Activated CD8-positive, alpha-beta memory T cell treated with anti-CD3 and anti-CD28 coated beads for 4 hours (primary cell): ENCODE results near the gene SKIDA1.
"Not testable (repeated sequence)": the region's sequence is repeated elsewhere in the genome, so short reads cannot be mapped to it uniquely, and the experiment has no call there.

Source experiments
- DNase-seq, 2 donors: peaks; one replicate each; pipeline ENCODE4 v3.0.0-alpha.2; 2020; ENCODE audit warnings: low read depth in 2 of 2

Gene SKIDA1

DNA sequence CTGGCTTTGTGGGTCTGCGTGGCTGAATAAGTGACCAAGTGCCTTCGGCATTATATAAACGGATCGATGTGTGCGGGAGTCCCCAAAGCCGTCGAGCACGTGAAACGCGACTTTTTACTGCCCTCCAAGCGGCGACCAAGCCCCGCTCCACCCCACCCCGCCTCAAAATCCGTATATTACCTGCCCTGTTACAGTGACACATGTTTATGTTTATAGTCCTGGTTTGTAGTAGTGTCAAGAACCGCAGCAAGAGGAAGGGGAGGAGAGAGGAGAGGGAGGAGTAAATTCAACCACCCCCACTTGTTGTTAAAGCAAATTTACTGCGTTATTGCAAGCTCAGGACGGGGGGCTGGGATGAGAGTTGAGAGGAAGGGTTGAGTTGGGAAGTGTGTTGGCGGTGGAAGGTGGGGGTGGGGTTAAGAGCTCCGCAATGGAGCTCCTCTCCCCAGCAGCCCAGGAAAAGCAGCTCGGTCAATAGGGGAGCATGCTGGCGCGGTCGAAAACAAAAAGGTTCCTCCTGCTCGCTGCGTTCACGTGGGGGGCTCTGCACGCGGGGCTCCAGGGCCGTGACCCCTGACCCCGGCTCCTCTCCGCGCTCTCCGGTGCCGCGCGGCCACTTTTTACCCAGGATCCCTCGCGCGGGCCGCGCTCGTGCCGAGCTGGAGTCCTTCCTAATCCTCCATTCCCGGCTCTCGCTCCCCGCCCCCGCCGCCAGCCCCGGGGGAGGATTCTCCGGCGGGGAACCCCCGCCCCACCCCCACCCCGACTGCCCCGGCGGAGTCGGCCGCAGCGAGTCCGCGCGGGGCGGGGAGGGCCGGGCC is at the start of gene SKIDA1:
Gene SKIDA1 (minus strand): TSS at position 316 of the 821 bp plus-strand sequence. CDS start 7,860 bp downstream, outside the sequence.
- no peak for DNase-seq

DNA sequence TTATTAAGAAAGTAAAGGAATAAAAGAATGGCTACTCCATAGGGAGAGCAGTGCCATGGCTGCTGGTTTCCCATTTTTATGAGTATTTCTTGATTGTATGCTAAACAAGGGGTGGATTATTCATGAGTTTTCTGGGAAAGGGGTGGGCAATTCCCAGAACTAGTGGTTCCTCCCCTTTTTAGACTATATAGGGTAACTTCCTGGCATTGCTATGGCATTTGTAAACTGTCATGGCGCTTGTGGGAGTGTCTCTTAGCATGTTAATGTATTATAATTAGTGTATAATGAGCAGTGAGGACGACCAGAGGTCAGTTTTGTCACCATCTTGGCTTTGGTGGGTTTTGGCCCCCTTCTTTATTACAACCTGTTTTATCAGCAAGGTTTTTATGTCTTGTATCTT is 49.0 kb upstream of the SKIDA1 start:
- DNase-seq, result not testable (repeated sequence)

DNA sequence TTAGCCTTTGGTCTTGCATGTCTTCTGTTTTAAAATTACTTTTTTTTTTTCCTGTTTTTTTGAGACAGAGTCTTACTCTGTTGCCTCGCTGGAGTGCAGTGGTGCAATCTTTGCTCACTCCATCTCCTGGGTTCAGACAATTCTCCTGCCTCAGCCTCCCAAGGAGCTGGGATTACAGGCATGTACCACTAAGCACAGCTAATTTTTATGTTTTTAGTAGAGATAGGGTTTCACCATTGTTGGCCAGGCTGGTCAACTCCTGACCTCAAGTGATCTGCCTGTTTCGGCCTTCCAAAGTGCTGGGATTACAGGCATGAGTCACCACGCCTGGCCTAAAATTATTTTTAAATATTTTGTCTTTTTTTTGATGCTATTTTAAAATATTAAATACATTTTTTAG is 47.1 kb upstream of the SKIDA1 start:
- no peak for DNase-seq

DNA sequence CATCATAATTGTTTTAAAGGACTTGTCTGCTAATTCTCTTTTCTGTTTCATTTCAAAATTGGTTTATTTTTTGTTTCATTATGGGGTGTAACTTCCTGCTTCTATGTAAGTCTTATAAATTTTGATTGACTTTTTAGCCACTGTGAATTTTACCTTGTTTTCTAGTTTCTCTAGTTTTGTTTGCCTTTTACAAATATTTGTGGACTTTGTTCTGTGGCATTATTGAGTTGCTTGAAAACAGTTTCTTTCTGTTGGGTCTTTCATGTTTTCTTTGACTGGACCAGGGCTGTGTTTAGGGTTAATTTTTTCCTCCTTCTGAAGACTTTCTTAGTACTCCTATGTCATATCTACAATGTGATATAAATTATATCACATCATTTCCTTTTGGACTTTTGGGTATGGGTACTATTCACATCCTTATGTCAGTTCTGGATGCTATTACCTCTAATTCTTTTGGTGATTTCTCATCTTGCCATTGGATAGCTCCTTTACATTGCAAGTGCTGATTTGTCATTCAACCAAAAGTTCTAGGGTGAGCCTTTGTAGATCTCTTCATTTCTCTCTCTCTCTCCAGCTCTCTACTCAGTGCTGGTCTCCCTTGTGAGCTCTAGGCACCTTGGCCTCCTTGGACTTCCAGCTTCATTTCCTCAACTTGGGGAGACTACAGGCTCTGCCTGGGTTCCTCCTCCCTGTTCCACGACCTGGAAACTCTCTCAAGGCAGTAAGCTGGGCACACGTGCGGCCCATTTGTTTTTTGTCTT is 45.5 kb upstream of the SKIDA1 start:
- DNase-seq, result no peak

DNA sequence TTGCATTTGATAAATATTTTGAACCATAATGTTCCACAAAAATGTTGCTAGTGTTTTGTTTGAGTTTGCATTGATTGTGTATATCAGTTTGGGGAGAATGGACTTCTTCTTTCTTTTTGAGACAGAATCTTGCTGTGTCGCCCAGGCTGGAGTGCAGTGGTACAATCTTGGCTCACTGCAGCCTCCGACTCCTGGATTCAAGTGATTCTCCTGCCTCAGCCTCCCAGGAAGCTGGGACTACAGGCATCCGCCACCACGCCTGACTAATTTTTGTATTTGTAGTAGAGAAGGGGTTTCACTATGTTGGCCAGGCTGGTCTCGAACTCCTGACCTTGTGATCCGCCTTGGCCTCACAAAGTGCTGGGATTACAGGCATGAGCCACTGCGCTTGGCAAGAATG is 33.5 kb upstream of the SKIDA1 start:
- not testable (repeated sequence) for DNase-seq

DNA sequence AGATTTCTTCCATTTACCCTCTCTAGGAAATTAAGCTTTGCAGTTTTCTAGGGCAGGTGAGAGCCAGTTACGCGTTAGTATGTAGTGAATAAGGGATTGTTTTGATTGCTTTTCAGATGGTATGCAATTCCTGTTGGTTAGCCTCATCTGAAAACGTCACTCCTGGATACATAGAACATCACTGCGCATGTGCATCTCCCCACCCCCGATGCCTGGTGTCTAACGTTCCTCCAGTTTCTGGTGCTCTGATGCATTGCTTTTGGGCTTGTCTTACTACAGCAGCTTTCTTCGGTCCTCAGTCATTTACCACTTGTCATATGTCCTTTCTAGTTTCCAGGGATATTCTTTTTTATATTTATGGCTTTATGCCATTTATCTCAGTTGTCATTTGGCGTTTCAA is 31.0 kb upstream of the SKIDA1 start:
- DNase-seq, result no peak

DNA sequence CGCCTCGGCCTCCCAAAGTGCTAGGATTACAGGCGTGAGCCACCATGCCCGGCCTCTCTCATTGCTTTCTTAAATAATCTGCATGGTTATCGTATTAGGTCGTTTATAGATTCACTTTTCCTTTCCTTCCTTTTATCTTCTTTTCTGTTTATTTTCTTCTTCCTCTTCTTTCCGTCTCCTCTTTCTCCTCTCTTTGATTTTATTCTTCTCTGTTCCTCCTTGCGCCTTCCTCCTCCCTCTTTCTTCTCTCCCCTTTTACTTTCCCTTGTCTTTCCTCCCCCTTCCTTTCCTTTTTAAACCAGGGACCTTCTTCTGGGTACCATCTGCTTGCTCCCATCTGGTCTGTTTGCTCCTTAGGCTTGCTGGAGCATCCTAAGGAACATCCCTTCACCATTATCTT is 27.2 kb upstream of the SKIDA1 start:
- DNase-seq, result no peak

DNA sequence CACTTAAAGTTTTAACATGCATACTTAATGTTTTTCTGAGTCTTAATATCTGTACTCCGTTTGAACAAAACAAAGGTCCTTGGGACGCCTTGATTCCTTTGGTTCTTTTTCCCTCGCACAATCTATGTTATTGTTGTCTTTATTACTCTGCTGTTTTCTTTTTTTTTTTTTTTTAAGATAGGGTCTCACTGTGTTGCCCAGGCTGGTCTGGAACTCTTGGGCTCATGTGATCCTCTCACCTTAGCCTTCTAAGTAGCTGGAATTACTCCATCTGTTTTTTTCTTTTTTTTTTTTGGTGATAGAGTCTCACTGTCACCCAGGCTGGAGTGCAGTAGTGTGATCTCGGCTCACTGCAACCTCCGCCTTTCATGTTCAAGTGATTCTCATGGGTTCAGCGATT is 21.8 kb upstream of the SKIDA1 start:
- no peak for DNase-seq

DNA sequence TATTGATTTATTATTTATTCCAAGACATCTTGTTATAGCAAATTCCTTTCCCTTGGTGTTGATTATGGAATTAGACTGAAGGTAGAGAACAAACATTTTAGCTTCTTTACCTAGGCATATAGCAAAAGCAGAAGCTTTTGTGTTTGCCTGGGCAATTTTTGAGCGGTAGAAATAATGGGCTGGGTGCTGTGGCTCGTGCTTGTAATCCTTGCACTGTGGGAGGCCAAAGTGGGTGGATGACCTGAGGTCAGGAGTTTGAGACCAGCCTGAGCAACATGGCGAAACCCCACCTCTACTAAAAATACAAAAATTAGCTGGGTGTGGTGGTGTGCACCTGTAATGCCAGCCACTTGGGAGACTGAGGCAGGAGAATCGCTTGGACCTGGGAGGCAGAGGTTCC is 15.2 kb upstream of the SKIDA1 start:
- DNase-seq, result not testable (repeated sequence)

DNA sequence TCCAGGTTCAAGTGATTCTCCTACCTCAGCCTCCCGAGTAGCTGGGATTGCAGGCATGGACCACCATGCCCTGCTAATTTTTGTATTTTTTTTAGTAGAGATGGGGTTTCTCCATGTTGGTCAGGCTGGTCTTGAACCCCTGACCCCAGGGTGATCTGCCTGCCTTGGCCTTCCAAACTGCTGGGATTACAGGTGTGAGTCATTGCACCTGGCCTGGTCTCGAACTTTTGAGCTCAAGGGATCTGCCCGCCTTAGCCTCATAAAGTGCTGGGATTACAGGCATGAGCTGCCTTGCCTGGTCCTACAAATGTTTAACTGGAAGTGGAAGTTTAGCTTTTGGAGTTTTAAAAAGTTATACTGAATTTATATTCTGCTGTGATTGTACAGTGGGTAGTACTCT is 11.4 kb upstream of the SKIDA1 start:
- no peak for DNase-seq

DNA sequence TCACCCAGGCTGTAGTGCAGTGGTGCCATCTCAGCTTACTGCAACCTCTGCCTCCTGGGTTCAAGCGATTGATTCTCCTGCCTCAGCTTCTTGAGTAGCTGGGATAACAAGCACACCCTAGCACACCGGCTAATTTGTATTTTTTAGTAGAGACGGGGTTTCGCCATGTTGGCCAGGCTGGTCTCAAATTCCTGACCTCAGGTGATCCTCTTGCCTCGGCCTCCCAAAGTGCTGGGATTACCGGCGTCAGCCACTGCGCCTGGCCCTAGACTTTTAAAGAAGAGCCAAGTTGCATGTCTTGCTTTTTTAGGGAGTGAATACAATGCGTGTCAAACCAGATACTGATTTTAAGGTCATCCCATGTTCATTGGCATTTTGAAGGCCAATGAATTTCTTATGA is 10.5 kb upstream of the SKIDA1 start:
- DNase-seq, result not testable (repeated sequence)

DNA sequence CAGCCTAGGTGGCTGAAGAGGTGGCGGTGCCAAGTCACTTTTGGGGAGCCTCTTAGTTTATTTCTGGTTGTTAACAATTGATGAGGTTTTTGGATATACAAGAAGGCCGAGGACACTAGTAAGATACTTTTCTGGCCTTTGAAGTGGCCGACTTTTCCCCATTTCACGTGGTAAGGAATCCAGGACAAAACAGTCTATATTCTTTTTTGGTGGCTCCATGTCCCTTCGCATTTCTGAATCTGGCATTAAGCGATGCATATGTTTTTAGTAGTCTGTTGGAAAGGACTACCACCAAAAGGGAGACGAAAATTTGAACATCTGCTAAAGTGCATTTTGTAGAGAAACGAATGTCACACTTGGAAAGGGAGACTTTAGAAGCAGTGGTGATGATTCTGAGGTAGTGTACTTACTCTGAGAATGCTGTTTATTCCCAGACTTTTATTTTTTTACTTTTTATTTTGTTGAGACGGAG is 10.0 kb upstream of the SKIDA1 start:
- no peak for DNase-seq

DNA sequence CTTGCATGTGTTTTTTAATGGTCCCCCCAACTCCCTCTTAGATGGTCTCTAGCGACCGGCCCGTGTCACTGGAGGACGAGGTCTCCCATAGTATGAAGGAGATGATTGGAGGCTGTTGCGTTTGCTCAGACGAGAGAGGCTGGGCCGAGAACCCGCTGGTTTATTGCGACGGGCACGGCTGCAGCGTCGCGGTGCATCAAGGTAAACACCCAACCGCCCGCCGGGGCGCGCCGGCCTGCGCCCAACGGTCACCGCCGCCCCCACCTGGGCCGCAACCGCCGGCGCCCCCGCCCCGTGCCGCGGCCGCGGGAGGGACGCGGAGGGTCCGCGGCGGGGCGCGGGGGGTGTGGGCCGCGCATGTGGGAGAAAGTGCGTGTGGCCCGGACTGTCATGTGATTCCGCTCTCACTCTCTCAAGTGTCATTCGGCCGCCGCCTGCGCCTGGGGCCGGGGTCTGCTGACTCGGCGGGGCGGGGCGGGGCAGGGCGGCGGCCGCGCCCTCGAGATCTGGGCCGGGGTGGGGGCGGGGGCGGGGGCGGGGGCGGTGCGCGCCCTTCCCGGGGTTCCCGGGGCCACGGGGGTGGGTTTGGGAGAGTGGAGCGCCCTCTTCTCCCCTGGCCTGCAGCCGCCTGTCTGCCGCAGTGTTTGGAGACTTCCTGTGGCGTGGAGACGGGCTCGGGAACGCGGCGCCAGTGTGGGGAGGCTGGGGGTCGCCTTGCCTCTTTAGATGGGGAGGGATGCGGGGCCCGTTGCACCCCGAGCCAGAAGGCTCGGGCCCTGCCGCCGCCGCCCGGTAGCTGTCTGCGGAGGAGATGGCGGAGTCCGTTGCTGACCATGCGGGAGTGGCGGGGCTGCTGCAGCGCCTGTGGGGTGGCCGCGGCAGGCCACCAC is 9.4 kb upstream of the SKIDA1 start:
- no peak for DNase-seq

DNA sequence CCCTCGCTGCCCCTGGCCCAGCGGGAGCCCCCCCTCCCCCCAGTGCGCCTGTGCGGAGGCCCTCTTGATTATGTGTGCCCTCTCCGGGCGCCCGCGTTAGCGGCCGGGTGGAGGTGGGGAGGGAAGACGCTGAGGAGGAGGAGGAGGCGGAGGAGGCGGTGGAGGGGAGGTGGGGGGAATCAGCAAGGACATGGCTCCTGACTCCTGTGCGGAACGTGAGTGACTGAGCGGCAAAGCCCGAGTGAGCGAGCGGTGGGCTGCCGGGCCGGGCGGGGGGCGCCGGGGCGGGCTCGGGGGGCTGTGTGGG is 8.8 kb upstream of the SKIDA1 start:
- DNase-seq, result no peak

DNA sequence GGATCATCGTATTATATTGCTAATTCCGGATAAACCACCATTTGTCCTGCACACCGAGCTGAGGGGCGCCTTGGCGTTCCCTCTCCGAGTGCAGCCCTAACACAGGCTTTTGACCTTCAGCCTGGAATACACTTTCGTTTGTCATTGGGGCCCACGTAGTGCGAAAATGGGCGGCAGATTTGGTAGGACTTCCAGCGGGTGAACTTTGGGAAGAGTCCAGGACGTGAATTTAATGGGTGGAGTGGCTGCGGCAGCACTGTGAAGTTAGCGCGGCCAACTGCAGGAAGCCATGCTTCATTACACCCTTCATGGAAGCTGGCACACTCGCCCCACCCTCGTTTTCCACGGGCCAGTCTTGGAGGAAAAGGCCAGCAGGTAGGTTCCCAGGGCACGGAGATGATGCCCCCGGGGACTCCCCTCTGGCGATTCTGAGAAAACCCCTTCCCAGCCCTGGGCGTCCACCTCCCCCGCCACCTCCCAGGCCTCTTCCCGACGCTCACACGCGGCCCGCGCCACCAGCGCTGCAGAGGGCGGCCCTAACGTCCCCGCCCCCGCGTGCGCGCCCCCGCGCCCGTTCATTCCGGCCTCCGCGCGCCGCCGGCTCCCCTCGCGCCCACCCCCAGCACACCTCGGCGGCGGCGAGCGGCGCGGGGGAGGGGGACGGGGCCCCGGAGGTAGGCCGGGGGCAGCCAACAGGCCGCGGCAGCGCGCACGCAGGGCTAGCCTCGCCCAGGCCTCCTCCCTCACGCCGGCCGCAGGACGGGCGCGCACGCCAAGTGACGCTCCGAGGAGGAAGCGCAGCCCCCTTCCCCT is 8.2 kb upstream of the SKIDA1 start, which contains the start of gene MLLT10:
Gene MLLT10 (plus strand): TSS at position 766 of the 813 bp plus-strand sequence. CDS start 413 bp downstream, outside the sequence.
- peak; percentile 78 to 83 for DNase-seq

DNA sequence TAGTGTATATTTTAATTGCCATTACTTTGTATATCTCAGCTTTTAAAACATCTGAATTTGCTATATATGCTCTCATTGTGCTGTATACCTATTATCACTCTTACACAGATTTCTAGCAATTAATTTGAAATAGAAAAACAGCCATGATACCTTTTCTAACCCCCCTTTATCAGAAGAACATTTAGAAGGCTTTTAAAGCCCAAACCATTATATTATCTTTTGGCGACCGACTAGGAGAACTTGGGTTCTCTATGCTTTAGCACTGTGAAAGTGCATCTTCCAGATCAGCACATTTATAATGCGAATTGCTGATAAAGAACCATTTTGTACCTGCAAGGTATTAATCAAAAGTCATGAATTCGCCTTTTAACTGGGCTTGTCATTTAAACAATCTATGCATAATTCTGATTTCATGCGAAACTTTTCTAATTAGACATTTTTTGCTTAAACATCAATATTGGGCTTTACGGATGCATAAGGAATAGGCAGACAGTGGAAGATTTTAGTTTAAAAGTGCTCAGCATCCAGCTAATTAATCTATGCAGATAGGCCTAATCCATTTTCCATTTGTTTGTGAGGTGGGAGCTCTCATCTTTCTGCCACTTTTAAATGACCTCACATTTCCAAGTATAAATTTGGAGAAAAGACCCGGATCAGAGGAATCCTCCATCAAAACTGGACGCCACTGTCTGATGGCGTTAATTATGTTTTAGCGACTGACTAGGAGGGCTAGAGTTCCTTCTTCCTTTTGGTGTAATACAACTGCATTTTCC is 7.4 kb upstream of the SKIDA1 start:
- DNase-seq, result no peak

DNA sequence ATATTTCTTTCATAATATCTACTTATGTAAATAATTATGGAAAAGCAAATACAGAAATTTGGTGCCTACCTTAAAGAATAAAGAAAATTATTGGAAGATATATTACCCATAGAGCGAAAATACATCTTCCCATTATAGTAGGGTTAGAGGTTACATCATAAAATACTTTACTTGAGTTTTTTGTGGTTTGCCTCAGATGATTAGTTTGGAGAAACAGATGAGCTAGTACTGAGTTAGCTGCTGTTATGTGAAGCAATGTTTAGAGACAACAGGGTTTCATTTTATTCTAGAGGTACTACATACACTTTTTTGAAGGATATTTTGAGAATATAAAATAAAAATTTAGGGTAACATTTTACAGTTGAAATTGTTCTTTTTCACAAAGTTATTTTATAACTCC is 5.7 kb upstream of the SKIDA1 start:
- no peak for DNase-seq

DNA sequence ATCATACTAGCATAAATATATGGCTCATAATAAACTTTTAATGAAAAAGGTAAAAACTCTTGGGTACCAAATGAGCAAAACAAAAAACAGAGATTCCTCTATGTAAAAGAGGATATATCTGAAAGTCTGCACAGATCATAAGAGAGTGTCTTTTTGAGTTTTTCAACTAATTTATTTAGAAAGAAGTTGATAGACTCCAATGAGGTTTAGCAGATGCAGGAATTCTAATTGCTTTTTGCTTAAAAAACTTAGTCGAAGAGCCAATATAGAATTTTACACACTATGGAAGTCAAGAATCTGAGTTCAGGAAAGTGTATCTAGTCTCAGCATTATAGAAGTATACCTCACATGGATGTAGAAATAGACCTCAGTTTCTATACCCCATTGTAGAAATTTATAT is 5.2 kb upstream of the SKIDA1 start:
- DNase-seq, result no peak

DNA sequence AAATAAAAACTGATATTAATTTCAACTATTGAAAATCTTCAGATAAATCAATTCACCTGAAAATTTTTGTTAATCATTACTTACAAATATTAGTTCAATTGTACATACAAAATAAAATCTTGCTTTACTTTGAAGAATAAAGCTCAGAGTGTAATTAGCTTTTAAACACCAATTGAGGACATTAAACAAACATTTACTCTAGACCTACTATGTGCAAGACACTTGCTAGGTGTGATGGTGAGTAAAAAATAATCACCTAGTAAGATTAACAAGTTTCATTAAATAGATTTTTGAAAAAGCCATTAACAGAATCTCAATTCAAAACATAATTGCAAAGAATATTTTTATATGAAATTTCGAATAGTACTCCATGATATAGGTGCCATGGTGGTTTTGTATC is 4.7 kb upstream of the SKIDA1 start:
- DNase-seq, result no peak
